Aorta (tissue), 5 donors: ENCODE data around the gene CADM1. TPM values are rescaled to one million over a fixed set of nuclear protein-coding genes. Genes with fewer than 3 reads are reported as not detected.

Experiments
- ATAC-seq: fragments of 200-7000 bp; cut with Tn5 transposase; one replicate; pipeline ENCODE4 v1.9.1; 2022; ENCODE audit warnings: moderate library complexity; ENCODE audit not compliant: low FRiP score
- DNase-seq, 2 donors: peaks; one replicate each; pipeline ENCODE4 v3.0.0-alpha.2; 2020
- H3K27ac ChIP-seq, 2 donors: one replicate each; pipeline ENCODE4 v1.5.1; 2013; ENCODE audit warnings: low read length in 2 of 2, mild to moderate bottlenecking in 2 of 2, moderate library complexity in 2 of 2, control low read depth in 1 of 2, inconsistent platforms in 1 of 2, low read depth in 1 of 2
- H3K27me3 ChIP-seq, 2 donors: one replicate each; pipeline ENCODE4 v1.6.1; 2013; ENCODE audit warnings: control low read depth in 1 of 2, low read length in 1 of 2, mild to moderate bottlenecking in 1 of 2, moderate library complexity in 1 of 2; ENCODE audit not compliant: insufficient read depth in 2 of 2, control insufficient read depth in 1 of 2
- H3K36me3 ChIP-seq, 2 donors: one replicate each; pipeline ENCODE4 v1.6.1; 2013; ENCODE audit warnings: control low read depth in 1 of 2, low read length in 1 of 2, mild to moderate bottlenecking in 1 of 2; ENCODE audit not compliant: insufficient read depth in 2 of 2, control insufficient read depth in 1 of 2
- H3K4me1 ChIP-seq, 2 donors: one replicate each; pipeline ENCODE4 v1.6.1; 2013; ENCODE audit warnings: low read length in 2 of 2, control low read depth in 1 of 2, mild to moderate bottlenecking in 1 of 2, moderate library complexity in 1 of 2; ENCODE audit not compliant: insufficient read depth in 2 of 2, control insufficient read depth in 1 of 2
- H3K4me3 ChIP-seq, 2 donors: one replicate each; pipeline ENCODE4 v1.5.1; 2013; ENCODE audit warnings: low read length in 2 of 2, control low read depth in 1 of 2, mild to moderate bottlenecking in 1 of 2
- H3K9me3 ChIP-seq: one replicate; pipeline ENCODE4 v1.6.1; 2013; ENCODE audit warnings: mild to moderate bottlenecking, low read length; ENCODE audit not compliant: control insufficient read depth
- WGBS, 2 donors: extraction: QIAGEN DNeasy Blood & Tissue Kit; methylation state at CpG; one replicate each; pipeline ENCODE4 v1.1.7; 2013; 5-methylcytosine and 5-hydroxymethylcytosine counted together
- intact Hi-C, 2 donors: fragments of 100-400 bp; cut with DNase I; formaldehyde crosslinking; loops; one replicate each; pipeline versions ENCODE4 v1.14.2 to v1.15.0; 2022
- polyA plus RNA-seq, 2 donors: library from polyadenylated mRNA; stranded (reverse); fragments of 200-250 nt; gene quantifications; one replicate each; pipeline ENCODE4 v1.2.3, GENCODE V29; 2013
- total RNA-seq, 2 donors: library from RNA; stranded (reverse); fragmentation: NEBNext Ultra II Directional; extraction: Animal tissue kit (Norgen Biotek cat#: 25700); gene quantifications; one replicate each; pipeline ENCODE4 v1.2.1, GENCODE V29; 2021
- donor health status: healthy with polysubstance abuse.
- donor health status: Bipolar disorder and iron deficiency.
- donor health status: DM: no; HTN: no; CAD: no.
- donor health status: DM: no; HTN: no; CAD: no.
- donor health status: DM: yes; HTN: yes; CAD: no.

The CADM1 gene
- total and polyA plus RNA-seq, 4 donors, result 0.26 to 9.8 (median 5.7) TPM

GRCh38 chr11:115541518-115541917 is 37.3 kb upstream of the CADM1 start:
- Histone ChIP-seq H3K4me1 (no peaks in the 10 kb centered on the region), H3K9me3 (no peaks in the 10 kb centered on the region), H3K36me3 (no peaks in the 10 kb centered on the region), H3K27ac (no peak overlapping the region), H3K4me3 (no peak overlapping the region), H3K27me3 (no peaks in the 10 kb centered on the region)
- intact Hi-C loops, result no loop called here
- DNase-seq (no peak), ATAC-seq (no peak)
- 81 to 82% methylated on average over 8 of the region's 8 CpGs for WGBS, 2 donors

- Histone ChIP-seq H3K4me3 (no peak overlapping the region), H3K27ac (no peak overlapping the region), H3K9me3 (no peaks in the 10 kb centered on the region), H3K36me3 (no peaks in the 10 kb centered on the region), H3K4me1 (no peaks in the 10 kb centered on the region), H3K27me3 (no peaks in the 10 kb centered on the region)
- 90 to 100% methylated on average over 1 of the region's 1 CpG for WGBS, 2 donors
- ATAC-seq (no peak), DNase-seq (no peak)
- intact Hi-C loops, result no loop called here
These were observed 35.6 kb upstream of the CADM1 start for GRCh38 chr11:115539844-115540243.

- Histone ChIP-seq H3K4me1 (no peaks in the 10 kb centered on the region), H3K27ac (no peak overlapping the region), H3K27me3 (no peaks in the 10 kb centered on the region), H3K4me3 (no peak overlapping the region), H3K36me3 (no peaks in the 10 kb centered on the region), H3K9me3 (no peaks in the 10 kb centered on the region)
- ATAC-seq (no peak), DNase-seq (no peak)
- intact Hi-C loops, result no loop called here
These were observed 31.6 kb upstream of the CADM1 start for GRCh38 chr11:115535781-115536180.

- intact Hi-C loops, result no loop called here
- DNase-seq (no peak), ATAC-seq (no peak)
- Histone ChIP-seq H3K9me3 (peaks cover 2% of the 10 kb centered on the region), H3K4me1 (no peaks in the 10 kb centered on the region), H3K36me3 (no peaks in the 10 kb centered on the region), H3K27ac (no peak overlapping the region), H3K4me3 (no peak overlapping the region), H3K27me3 (no peaks in the 10 kb centered on the region)
- WGBS, 2 donors, result 38 to 39% methylated on average over 4 of the region's 4 CpGs
These were observed 26.5 kb upstream of the CADM1 start for GRCh38 chr11:115530752-115531151.

- H3K4me3 ChIP-seq, result no peak overlapping the region
- peaks cover 2% of the 10 kb centered on the region for H3K9me3 ChIP-seq
- H3K36me3 ChIP-seq, result no peaks in the 10 kb centered on the region
- intact Hi-C loops, result no loop called here
- WGBS, 2 donors, result 11 to 23% methylated on average over 6 of the region's 6 CpGs
- DNase-seq (no peak), ATAC-seq (no peak)
- H3K27me3 ChIP-seq, result no peaks in the 10 kb centered on the region
- H3K4me1 ChIP-seq, result no peaks in the 10 kb centered on the region
- H3K27ac ChIP-seq, result no peak overlapping the region
These were observed 24.0 kb upstream of the CADM1 start for GRCh38 chr11:115528225-115528624.

- Histone ChIP-seq H3K27ac (no peak overlapping the region), H3K4me3 (no peak overlapping the region), H3K27me3 (no peaks in the 10 kb centered on the region), H3K9me3 (peaks cover 2% of the 10 kb centered on the region), H3K36me3 (no peaks in the 10 kb centered on the region), H3K4me1 (no peaks in the 10 kb centered on the region)
- 88 to 90% methylated on average over 2 of the region's 2 CpGs for WGBS, 2 donors
- no peak for DNase-seq
- ATAC-seq, result no peak
- intact Hi-C loops, result no loop called here
These were observed 23.4 kb upstream of the CADM1 start for GRCh38 chr11:115527534-115528125.

- Histone ChIP-seq H3K4me1 (no peaks in the 10 kb centered on the region), H3K4me3 (no peak overlapping the region), H3K9me3 (peaks cover 2% of the 10 kb centered on the region), H3K36me3 (no peaks in the 10 kb centered on the region), H3K27me3 (no peaks in the 10 kb centered on the region), H3K27ac (no peak overlapping the region)
- DNase-seq (no peak), ATAC-seq (no peak)
- WGBS, 2 donors, result 30 to 52% methylated on average over 9 of the region's 9 CpGs
- intact Hi-C loops, result no loop called here
These were observed 21.4 kb upstream of the CADM1 start for GRCh38 chr11:115525531-115526006.

GRCh38 chr11:115524572-115524971 is 20.4 kb upstream of the CADM1 start:
- Histone ChIP-seq H3K27me3 (no peaks in the 10 kb centered on the region), H3K36me3 (no peaks in the 10 kb centered on the region), H3K4me1 (no peaks in the 10 kb centered on the region), H3K9me3 (peaks cover 2% of the 10 kb centered on the region), H3K4me3 (no peak overlapping the region), H3K27ac (no peak overlapping the region)
- ATAC-seq, result no peak
- WGBS, 2 donors, result 45 to 56% methylated on average over 1 of the region's 1 CpG
- no peak for DNase-seq
- intact Hi-C loops, result no loop called here

GRCh38 chr11:115523727-115524399 is 19.6 kb upstream of the CADM1 start:
- ATAC-seq (no peak), DNase-seq (no peak)
- no peaks in the 10 kb centered on the region for H3K27me3 ChIP-seq
- no peaks in the 10 kb centered on the region for H3K4me1 ChIP-seq
- intact Hi-C loops, result no loop called here
- WGBS, 2 donors, result 60 to 73% methylated on average over 2 of the region's 2 CpGs
- no peak overlapping the region for H3K4me3 ChIP-seq
- H3K9me3 ChIP-seq, result peaks cover 2% of the 10 kb centered on the region
- H3K27ac ChIP-seq, result no peak overlapping the region
- no peaks in the 10 kb centered on the region for H3K36me3 ChIP-seq
